GM21526 (cell line): Measurements from ENCODE around the gene LYZL2.
"Not testable (repeated sequence)": the region's sequence is repeated elsewhere in the genome, so short reads cannot be mapped to it uniquely, and the experiment has no call there.

Experiments
- ATAC-seq: cut with Tn5 transposase; IDR thresholded peaks from one replicate; pipeline ENCODE4 v1.9.1; 2021; ENCODE audit warnings: moderate library complexity; ENCODE audit not compliant: unreplicated experiment, low FRiP score

Gene LYZL2

GRCh38 chr10:30596013-30596412 lies 33.5 kb downstream of the LYZL2 start:
- no peak for ATAC-seq

- no peak for ATAC-seq
Measured at GRCh38 chr10:30594077-30594476, 35.5 kb downstream of the LYZL2 start.

GRCh38 chr10:30592770-30593169 lies 36.8 kb downstream of the LYZL2 start:
- ATAC-seq = not testable (repeated sequence)

GRCh38 chr10:30591249-30591670 lies 38.3 kb downstream of the LYZL2 start:
- peak; percentile 44 for ATAC-seq

GRCh38 chr10:30589441-30589840 lies 40.1 kb downstream of the LYZL2 start:
- ATAC-seq = no peak

GRCh38 chr10:30587522-30588031 lies 42.0 kb downstream of the LYZL2 start:
- peak; percentile 79 for ATAC-seq

GRCh38 chr10:30586828-30587227 lies 42.7 kb downstream of the LYZL2 start:
- no peak for ATAC-seq

- no peak for ATAC-seq
Measured at GRCh38 chr10:30583778-30584415, 45.7 kb downstream of the LYZL2 start.

- ATAC-seq = no peak
Measured at GRCh38 chr10:30581779-30582380, 47.7 kb downstream of the LYZL2 start.

GRCh38 chr10:30580676-30581075 lies 48.9 kb downstream of the LYZL2 start:
- no peak for ATAC-seq

GRCh38 chr10:30580241-30580640 lies 49.3 kb downstream of the LYZL2 start:
- ATAC-seq = no peak

- no peak for ATAC-seq
Measured at GRCh38 chr10:30579574-30579973, 50.0 kb downstream of the LYZL2 start.

- ATAC-seq = no peak
Measured at GRCh38 chr10:30577048-30577447, 52.5 kb downstream of the LYZL2 start.

- no peak for ATAC-seq
Measured at GRCh38 chr10:30576641-30577040, 52.9 kb downstream of the LYZL2 start.

- ATAC-seq = no peak
Measured at GRCh38 chr10:30574432-30574796, 55.1 kb downstream of the LYZL2 start.

GRCh38 chr10:30573721-30574431 lies 55.7 kb downstream of the LYZL2 start:
- ATAC-seq = no peak

GRCh38 chr10:30565449-30565848 lies 64.1 kb downstream of the LYZL2 start:
- ATAC-seq = no peak

- ATAC-seq = no peak
Measured at GRCh38 chr10:30562787-30563186, 66.8 kb downstream of the LYZL2 start.
